HG03139 (cell line): ENCODE data around the gene SLAMF6.
A peak's percentile ranks its signal among the peaks of the same experiment; 100 is the strongest.
"Not testable (repeated sequence)": the region's sequence is repeated elsewhere in the genome, so short reads cannot be mapped to it uniquely, and the experiment has no call there.

ENCODE experiments used
- ATAC-seq: cut with Tn5 transposase; IDR thresholded peaks from one replicate; pipeline ENCODE4 v1.9.1; 2021; ENCODE audit not compliant: unreplicated experiment

Gene SLAMF6

DNA sequence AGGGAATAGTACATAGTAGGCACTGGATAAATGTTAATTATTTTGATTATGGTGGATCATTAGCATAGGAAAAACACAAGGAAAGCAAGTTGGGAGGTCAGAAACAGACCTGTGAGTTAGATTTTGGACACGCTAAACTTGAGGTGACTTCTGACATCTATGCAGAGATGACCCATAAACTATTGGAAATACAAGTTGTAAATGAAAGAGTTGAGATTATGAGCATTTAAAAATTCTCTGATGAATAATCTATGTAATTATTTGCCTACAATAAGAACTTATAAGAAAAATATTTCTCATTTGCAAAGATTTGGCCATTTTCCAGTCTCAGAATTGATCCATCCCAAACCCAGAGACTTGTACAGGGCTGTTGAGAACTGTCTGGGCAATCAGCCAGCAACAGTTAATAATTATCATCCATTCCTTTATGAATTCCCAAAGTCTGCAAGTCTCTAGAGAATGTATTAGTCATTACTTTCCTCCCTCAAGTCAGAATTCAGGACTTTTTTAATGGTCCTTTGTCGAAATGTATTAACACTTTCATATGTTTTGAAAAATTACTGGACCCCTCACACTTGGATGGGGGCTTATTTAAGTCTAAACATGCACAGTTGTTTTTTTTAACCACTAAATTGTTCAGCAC, 19.4 kb upstream of the SLAMF6 start:
- ATAC-seq, result no peak

DNA sequence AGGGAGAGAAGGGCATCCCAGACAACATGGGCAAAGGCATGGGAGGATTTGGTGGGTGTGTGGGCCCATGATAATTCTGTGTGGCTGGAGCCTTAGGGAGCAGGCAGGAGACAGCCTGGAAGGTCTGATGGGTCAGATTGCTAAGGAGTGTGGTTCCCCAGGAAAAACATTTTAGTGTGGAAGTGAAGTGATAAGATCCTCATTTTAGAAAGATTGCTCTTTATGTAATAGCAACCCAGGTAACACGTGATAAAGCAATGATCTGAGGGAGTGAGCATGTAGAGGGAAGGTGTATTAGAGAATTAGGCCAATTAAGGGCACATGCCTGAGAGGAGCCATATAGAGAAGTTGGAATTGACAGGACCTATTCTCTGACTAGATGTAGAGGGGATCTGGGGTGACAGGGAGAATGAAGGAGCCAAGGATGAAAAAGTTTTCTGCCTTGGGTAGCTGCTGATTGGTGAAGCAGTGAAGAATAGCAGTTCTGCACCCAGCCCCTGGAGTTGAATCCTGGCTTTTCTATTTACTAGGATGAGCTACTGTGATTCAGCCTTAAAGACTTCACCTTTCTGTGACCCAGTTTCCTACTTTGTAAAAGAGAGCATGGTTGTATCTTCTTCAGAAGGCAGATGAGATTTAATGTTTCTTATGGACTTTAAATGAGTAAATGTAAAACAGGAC, 18.7 kb upstream of the SLAMF6 start:
- no peak for ATAC-seq

DNA sequence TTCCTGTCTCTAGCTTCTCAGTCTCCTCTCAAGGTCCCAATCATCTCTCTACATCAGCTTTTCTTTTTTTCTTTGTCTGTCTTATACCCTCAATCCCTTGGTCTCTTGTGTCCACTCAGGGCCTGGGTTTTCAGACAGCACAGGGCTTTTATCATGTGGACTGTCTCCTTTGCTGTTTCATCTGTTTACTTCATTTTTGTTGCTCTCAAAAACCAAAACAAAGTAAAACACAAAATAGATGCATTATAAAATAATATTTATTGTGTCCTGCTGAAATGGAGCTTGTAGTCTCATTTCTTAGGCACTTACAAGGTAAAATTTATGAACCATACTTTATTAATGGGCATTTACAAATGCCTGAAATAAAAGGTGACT, 17.8 kb upstream of the SLAMF6 start:
- ATAC-seq, result no peak

DNA sequence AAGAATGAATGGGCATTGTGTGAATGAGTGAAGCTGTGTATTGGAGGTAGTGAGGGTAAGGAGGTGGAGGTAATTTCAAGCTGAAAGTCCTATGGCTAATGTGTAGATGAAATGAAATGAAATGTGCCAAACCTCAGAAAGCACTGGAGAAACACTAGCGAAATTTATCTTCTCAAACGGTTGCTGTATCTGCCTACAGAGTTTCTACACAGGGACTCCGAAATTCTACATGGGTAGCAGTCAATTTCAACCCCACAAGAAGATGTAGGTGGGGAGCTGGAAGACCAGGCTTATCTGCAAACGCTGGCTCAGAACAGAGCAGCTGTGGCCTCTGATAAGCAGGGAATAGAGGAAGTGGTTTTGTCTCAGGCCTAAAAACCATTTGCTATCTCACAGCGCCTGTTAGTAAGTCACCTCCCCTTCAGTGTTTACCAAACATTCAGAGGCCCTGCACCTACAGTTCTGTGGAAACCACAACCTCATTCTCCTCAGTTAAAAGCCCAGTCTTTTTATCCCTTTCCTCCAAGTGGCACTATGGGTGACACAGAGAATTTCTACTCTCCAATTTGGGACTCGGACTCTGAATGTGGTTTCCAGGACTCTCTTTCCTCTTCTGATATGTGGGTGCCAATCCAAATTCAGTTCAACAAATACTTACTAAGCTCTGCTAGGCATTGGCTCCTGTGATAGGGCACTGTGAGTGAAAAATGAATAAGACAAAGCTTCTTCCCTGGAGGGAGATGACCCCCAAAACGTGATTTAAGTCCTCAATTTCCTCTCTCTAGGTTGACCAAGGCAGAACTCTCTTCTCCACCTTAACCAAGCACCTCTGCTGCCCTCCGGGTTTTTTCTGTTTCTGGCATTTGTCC, 17.2 kb upstream of the SLAMF6 start:
- ATAC-seq, result peak; percentile 85

DNA sequence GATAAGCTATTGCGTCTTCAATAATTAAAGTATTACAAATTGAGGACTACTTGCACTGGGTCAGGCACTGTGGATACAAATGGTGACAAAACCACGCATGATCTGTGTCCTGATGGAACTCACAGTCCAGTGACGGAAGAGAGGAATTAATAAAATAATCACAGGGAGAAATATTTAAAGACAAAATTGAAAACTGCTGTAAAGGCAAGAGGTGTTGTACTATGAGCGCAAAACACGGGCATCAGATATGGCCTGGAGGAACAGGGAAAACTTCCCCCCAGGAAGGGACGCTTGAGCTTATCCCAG, 16.6 kb upstream of the SLAMF6 start:
- no peak for ATAC-seq

DNA sequence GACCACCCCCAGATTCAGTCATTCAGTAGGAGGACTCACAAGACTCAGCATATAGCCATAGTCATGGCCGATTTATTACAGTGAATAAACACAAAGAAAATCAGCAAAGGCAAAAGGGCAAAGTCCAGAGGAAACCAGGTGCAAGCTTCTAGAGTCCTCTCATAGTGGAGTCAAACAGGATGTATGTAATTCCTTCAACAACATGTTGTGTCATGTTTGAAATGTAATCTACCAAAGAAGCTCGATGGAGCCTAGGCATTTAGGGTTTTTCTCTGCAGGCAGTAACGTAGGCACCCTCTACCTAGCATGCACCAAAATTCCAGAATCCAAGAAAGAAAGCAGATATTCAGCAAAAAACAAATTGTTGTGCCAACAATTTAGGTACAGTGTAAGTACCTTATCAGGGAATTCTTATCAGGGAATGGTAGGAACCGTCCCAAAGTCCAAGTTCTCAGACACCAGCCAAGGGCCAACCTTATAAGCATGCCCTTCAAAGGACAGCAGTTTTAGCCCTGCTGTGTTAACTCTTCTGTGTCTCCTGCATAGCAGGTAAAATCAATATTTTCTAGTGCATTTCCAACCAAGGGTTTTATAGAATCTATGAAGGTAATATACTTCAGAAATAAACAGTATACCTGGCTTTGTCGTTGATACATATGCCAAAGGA, 16.1 kb upstream of the SLAMF6 start:
- no peak for ATAC-seq

DNA sequence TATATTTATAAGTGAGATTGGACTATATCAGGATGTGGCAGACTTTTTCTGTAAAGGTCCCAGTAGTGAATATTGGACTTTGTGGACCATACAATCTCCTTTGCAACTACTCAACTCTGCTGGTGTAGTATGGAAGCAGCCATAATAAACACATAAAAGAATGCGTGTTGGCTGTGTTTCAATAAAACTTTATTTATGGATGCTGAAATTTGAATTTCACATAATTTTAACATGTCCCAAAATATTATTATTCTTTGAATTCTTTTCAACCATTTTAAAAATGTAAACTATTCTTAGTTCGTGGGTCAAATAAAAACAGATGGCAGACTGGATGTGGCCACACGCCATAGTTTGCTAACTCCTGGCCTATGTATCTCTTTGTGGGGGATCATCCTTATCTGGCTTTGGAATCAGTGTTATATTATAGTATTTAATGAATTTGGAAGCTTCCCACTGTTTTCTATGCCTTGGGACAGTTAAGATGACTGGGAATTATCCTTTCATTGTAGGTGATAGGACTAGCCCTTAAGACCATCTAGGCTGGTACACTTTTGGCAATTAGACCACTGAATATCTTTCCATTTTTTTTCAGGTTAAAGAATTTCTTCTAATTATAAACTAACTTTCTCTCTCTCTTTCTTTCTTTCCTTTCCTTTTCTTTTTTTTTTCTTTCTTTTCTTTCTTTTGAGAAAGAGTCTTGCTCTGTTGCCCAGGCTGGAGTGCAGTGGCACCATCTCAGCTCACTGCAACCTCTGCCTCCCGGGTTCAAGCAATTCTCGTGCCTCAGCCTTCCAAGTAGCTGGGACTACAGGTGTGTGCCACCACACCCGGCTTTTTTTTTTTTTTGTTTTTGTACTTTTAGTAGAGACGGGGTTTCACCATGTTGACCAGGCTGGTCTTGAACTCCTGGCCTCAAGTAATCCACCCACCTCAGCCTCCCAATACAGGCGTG, 14.9 kb upstream of the SLAMF6 start:
- no peak for ATAC-seq

DNA sequence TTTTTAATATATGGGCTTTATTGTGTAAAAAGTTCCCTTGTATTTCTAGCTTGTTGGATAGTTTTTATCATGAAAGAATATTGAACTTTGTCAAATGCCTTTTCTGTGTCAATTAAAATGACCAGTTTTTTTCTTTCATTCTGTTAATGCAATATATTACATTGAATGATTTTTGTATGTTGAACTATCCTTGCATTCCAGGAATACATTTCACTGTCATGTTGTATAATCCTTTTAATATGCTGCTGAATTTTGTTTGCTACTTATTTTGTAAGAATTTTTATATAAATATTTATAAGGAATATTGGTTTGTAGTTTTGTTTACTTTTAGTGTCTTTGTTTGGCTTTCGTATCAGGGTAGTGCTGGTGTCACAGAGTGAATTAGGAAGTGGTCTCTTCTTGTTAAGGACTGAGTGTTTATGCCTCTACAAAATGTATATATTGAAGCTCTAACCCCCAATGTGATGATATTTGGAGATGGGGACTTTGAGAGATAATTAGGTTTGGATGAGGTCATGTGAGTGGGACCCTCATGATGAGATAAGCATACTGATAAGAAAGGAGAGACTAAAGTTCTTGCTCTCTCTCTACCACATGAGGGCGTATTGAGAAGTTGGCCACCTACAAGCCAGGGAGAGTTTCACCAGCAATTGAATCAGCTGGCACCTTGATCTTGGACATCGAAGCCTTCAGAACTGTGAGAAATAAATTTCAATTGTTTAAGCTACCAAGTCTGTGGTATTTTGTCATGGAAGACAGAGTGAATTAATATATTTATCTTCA, 12.0 kb upstream of the SLAMF6 start:
- no peak for ATAC-seq

DNA sequence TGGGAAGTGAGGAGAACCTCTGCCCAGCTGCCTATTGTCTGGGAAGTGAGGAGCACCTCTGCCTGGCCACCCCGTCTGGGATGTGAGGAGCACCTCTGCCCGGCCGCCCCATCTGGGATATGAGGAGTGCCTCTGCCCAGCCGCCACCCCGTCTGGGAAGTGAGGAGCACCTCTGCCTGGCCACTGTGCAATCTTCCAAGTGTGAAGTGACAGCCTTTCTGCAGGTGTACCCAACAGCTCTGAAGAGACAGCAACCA, 9.4 kb upstream of the SLAMF6 start:
- ATAC-seq, result not testable (repeated sequence)

DNA sequence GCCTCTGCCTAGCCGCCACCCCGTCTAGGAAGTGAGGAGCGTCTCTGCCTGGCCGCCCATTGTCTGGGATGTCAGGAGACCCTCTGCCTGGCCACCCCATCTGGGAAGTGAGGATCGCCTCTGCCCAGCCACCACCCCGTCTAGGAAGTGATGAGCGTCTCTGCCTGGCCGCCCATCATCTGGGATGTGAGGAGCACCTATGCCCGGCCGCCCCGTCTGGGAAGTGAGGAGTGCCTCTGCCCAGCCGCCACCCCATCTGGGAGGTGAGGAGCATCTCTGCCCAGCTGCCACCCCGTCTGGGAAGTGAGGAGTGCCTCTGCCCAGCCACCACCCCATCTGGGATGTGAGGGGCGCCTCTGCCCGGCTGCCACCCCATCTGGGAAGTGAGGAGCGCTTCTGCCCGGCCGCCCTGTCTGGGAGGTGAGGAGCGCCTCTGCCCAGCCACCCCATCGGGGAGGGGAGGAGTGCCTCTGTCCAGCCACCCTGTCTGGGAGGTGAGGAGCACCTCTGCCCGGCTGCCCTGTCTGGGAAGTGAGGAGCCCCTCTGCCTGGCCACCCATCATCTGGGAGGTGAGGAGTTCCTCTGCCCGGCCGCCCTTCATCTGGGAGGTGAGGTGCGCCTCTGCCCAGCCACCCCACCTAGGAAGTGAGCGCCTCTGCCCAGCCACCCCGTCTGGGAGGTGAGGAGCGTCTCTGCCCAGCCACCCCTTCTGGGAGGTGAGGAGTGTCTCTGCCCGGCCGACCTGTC, 8.9 kb upstream of the SLAMF6 start:
- ATAC-seq, result not testable (repeated sequence)

DNA sequence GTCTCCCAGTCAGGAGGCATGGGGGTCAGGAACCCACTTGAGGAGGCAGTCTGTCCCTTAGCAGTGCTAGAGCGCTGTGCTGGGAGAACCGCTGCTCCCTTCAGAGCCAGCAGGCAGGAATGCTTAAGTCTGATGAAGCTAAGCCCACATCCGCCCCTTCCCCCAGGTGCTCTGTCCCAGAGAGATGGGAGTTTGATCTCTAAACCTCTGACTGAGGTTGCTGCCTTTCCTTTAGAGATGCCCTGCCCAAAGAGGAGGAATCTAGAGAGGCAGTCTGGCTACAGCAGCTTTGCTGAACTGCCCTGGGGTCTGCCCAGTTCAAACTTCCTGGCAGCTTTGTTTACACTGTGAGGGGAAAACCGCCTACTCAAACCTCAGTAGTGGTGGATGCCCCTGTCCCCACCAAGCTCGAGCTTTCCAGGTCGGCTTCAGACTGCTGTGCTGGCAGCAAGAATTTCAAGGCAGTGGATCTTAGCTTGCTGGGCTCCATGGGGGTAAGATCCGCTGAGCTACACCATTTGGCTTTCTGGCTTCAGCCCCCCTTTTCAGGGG, 6.4 kb upstream of the SLAMF6 start:
- not testable (repeated sequence) for ATAC-seq

DNA sequence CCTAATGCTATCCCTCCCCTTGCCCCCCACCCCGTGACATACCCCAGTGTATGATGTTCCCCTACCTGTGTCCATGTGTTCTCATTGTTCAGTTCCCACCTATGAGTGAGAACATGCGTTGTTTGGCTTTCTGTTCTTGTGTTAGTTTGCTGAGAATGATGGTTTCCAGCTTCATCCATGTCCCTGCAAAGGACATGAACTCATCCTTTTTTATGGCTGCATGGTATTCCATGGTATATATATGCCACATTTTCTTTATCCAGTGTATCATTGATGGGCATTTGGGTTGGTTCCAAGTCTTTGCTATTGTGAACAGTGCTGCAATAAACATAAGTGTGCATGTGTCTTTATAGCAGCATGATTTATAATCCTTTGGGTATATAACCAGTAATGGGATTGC, 734 bp upstream of the SLAMF6 start:
- ATAC-seq, result not testable (repeated sequence)

DNA sequence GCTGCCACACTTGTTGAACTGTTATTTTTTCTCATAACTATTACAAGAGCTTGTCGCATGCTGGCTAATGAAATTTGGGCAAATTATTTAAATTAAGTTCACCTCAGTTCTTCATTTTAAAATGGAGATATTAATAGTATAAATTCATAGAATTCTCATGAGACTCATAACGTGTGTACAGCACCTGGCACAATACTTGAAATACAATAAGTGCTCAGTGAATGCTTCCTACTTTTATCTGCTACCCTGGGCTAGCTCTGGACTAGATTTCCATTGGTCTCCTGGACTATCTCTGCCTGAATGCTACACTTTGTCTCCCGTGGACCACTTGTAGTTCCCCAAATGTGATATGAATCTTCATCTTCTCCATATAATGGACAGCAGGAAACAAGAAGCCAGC, 919 bp downstream of the SLAMF6 start:
- ATAC-seq, result no peak

DNA sequence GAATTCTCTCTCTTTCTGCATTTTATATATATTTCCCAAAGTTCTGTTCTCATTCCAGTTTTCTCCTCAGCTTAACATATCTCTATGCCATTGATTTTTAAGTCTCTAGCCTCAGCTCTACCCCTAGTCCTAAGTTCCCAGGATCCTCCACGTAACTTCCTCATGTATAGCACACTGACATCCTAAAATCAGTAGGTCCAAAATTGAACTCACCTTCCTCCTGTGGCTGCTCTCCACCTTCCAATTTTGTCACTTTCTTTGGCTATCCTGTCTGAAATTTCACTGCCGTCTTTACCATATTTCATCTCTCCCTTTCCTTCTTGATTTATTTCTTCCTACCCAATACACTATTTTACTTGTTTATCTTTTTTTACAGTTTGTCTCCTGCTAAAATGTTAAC, 1.5 kb downstream of the SLAMF6 start:
- ATAC-seq, result no peak

DNA sequence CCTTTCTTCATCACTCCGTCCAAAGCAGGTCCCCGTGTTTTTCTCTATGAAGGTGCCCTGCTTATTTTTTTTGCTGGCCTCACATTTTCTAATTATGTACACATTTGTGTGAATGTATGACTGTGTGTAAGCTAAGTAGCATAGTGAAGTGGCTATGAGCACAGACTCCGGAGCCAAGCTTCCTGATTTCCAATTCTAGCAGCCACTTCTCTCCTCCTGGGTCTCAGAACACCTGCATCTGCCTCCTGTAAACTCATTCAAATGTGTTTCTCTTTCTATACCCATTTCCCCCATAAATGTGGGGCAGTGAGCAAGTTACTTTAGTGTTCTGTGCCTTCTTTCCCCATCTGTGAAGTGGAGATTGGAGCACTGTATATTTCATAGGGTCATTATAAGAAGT, 2.1 kb downstream of the SLAMF6 start:
- no peak for ATAC-seq

DNA sequence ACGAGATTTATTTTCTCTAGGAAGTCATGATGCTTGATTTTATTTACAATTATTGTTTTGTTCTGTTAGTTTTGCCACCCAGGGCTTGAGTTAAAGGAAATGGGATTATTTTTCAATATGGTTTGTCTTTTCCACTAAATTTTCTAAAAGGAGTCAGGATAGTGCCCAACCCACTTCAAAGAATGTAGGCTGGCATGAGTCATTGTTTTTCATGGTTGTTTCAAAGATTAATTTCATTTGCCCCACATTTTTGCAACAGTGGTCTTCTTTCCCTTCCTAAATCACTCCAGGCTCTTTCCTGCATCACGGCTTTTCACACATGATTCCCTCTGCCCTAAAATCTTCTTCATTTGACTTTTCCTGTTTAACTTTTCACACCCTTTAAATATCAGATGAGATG, 2.5 kb downstream of the SLAMF6 start:
- no peak for ATAC-seq

DNA sequence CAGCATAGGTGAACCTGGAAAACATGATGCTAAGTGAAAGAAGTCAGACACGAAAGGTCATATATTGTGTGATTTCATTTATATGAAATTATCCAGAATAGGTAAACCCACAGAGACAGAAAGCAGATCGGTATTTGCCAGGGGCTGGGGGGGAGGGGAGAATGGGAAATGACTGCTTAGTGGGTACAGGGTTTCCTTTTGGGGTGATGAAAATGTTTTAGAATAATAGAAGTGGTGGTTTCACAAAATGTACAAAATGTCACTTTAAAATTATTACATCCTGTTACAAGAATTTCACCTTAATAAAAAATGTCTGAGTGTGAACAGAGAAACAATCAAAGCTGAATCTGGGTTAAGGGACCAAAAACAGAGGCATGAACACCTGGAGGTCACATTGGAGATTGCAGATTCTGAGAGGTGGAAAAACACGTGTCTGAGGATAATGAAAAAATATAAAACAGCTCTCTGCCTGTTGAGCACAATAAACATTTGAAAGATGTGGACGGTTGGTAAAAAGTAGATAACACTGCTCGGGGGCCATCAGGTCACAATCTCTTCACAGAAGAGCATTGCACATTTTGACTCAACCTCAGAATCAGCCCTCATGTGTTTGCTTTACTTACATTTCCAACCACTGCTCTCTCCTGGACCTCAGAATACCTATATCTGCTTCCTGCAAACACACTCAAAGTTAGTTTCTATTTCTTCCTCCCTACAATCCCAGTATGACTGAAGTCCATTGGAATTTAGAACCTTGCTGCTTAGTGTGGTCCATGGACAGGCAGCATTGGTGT, 3.2 kb downstream of the SLAMF6 start:
- ATAC-seq, result no peak

DNA sequence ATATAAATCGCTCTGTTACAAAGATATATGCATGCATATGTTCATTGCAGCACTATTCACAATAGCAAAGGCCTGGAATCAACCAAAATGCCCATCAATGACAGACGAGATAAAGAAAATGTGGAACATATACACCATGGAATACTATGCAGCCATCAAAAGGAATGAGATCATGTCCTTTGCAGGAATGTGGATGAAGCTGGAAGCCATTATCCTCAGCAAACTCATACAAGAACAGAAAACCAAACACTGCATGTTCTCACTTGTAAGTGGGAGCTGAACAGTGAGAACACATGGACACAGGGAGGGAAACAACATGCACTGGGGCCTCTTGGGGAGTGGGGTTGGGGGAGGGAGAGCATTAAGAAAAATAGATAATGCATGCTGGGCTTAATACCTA, 5.5 kb downstream of the SLAMF6 start:
- not testable (repeated sequence) for ATAC-seq
